Measurements from ENCODE around the gene FOXA3.

- TF ChIP-seq, protein P1, sequence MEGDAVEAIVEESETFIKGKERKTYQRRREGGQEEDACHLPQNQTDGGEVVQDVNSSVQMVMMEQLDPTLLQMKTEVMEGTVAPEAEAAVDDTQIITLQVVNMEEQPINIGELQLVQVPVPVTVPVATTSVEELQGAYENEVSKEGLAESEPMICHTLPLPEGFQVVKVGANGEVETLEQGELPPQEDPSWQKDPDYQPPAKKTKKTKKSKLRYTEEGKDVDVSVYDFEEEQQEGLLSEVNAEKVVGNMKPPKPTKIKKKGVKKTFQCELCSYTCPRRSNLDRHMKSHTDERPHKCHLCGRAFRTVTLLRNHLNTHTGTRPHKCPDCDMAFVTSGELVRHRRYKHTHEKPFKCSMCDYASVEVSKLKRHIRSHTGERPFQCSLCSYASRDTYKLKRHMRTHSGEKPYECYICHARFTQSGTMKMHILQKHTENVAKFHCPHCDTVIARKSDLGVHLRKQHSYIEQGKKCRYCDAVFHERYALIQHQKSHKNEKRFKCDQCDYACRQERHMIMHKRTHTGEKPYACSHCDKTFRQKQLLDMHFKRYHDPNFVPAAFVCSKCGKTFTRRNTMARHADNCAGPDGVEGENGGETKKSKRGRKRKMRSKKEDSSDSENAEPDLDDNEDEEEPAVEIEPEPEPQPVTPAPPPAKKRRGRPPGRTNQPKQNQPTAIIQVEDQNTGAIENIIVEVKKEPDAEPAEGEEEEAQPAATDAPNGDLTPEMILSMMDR (IDR thresholded peaks at IDR 0.05; ENCODE audit: insufficient read depth, low read length, poor library complexity, severe bottlenecking) = no peak
- no peak for TF ChIP-seq EZH2phosphoT487 (conservative IDR thresholded peaks at IDR 0.05; ENCODE audit: low read length)
Measured at GRCh38 chr19:45852145-45852750, 11.9 kb upstream of the FOXA3 start.
